ENCODE data around the gene SMURF1. TPM values are rescaled to one million over a fixed set of nuclear protein-coding genes. Genes with fewer than 3 reads are reported as not detected.
"Not testable (repeated sequence)": the region's sequence is repeated elsewhere in the genome, so short reads cannot be mapped to it uniquely, and the experiment has no call there.

The SMURF1 gene
- total RNA-seq, 6 experiments from 2014 or later, result 8.8 to 14.1 (median 10.9) TPM

- no peaks in the 10 kb centered on the region for H3K36me3 ChIP-seq
- no peak for DNase-seq
- intact Hi-C loops (cut with DNase I), result no loop called here
- no peaks in the 10 kb centered on the region for H3K9me3 ChIP-seq
- no peaks in the 10 kb centered on the region for H3K27me3 ChIP-seq
- ATAC-seq, result peak; percentile 52 to 88 (median 64)
- no peak for TF ChIP-seq POLR2A (IDR thresholded peaks at IDR 0.05)
- TF ChIP-seq, protein P1, sequence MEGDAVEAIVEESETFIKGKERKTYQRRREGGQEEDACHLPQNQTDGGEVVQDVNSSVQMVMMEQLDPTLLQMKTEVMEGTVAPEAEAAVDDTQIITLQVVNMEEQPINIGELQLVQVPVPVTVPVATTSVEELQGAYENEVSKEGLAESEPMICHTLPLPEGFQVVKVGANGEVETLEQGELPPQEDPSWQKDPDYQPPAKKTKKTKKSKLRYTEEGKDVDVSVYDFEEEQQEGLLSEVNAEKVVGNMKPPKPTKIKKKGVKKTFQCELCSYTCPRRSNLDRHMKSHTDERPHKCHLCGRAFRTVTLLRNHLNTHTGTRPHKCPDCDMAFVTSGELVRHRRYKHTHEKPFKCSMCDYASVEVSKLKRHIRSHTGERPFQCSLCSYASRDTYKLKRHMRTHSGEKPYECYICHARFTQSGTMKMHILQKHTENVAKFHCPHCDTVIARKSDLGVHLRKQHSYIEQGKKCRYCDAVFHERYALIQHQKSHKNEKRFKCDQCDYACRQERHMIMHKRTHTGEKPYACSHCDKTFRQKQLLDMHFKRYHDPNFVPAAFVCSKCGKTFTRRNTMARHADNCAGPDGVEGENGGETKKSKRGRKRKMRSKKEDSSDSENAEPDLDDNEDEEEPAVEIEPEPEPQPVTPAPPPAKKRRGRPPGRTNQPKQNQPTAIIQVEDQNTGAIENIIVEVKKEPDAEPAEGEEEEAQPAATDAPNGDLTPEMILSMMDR (IDR thresholded peaks at IDR 0.05), result no peak
- peaks cover 2 to 32% (median 17%) of the 10 kb centered on the region in 4 donors for H3K4me1 ChIP-seq
- H3K4me3 ChIP-seq, result no peak overlapping the region
- 52% methylated on average over 3 of the region's 3 CpGs for WGBS (ENCODE audit: insufficient coverage, low coverage, low lambda C conversion rate, missing lambda C conversion rate)
- peak overlapping the region in 2 of 3 donors; percentile 10 to 64 for H3K27ac ChIP-seq
Measured at GRCh38 chr7:99105756-99106155, 38.2 kb downstream of the SMURF1 start.

DNA sequence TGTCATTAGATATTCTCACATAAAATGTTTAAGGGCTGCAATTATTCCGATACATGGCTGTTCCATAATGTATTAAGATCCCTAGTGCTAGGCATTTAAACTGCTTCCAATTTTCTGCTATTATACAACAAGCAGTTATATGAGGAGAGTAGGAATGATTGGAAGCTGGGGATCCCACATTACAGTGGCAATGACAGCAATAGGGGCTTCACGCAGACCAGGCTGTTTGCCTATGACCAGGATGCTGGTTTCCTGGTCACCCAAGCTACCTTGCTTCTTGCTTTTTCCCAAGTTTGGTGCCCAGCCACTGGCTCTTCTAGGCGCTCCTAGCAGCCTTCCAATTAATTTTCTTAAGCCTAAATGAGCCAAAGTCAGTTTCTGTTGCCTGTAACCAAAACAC, 39.3 kb downstream of the SMURF1 start:
- no peak for TF ChIP-seq POLR2A (IDR thresholded peaks at IDR 0.05)
- TF ChIP-seq, protein P1 (IDR thresholded peaks at IDR 0.05), result no peak
- WGBS (ENCODE audit: insufficient coverage, low coverage, low lambda C conversion rate, missing lambda C conversion rate), result 100% methylated on average over 2 of the region's 3 CpGs
- Histone ChIP-seq H3K4me1 (peaks cover 0 to 27% (median 16%) of the 10 kb centered on the region in 4 donors), H3K27me3 (no peaks in the 10 kb centered on the region), H3K36me3 (no peaks in the 10 kb centered on the region), H3K4me3 (no peak overlapping the region), H3K9me3 (no peaks in the 10 kb centered on the region), H3K27ac (no peak overlapping the region)
- DNase-seq (no peak), ATAC-seq (no peak)
- intact Hi-C loops (cut with DNase I), result no loop called here

GRCh38 chr7:99103836-99104235, 40.1 kb downstream of the SMURF1 start:
- H3K27me3 ChIP-seq; H3K4me3 ChIP-seq; H3K9me3 ChIP-seq; H3K27ac ChIP-seq; intact Hi-C loops (cut with DNase I); DNase-seq; H3K36me3 ChIP-seq; ATAC-seq: not testable (repeated sequence)
- 96% methylated on average over 13 of the region's 13 CpGs for WGBS (ENCODE audit: insufficient coverage, low coverage, low lambda C conversion rate, missing lambda C conversion rate)
- peaks cover 0 to 26% (median 12%) of the 10 kb centered on the region in 4 donors for H3K4me1 ChIP-seq

GRCh38 chr7:99102809-99103690, 40.9 kb downstream of the SMURF1 start:
- 78% methylated on average over 11 of the region's 11 CpGs for WGBS (ENCODE audit: insufficient coverage, low coverage, low lambda C conversion rate, missing lambda C conversion rate)
- no peak for DNase-seq
- peaks cover 0 to 34% (median 16%) of the 10 kb centered on the region in 4 donors for H3K4me1 ChIP-seq
- no peak for ATAC-seq
- no peaks in the 10 kb centered on the region for H3K36me3 ChIP-seq
- TF ChIP-seq, protein P1 (IDR thresholded peaks at IDR 0.05), result no peak
- TF ChIP-seq POLR2A (IDR thresholded peaks at IDR 0.05), result no peak
- no peak overlapping the region for H3K4me3 ChIP-seq
- H3K27ac ChIP-seq, result no peak overlapping the region
- H3K9me3 ChIP-seq, result no peaks in the 10 kb centered on the region
- H3K27me3 ChIP-seq, result no peaks in the 10 kb centered on the region
- intact Hi-C loops (cut with DNase I), result no loop called here

- ATAC-seq, result peak in 1 of 4 donors; percentile 14
- intact Hi-C loops (cut with DNase I), result no loop called here
- no peaks in the 10 kb centered on the region for H3K36me3 ChIP-seq
- H3K4me1 ChIP-seq, result peaks cover 0 to 41% (median 19%) of the 10 kb centered on the region in 4 donors
- TF ChIP-seq POLR2A (IDR thresholded peaks at IDR 0.05), result no peak
- TF ChIP-seq, protein P1 (IDR thresholded peaks at IDR 0.05), result no peak
- no peak for DNase-seq
- WGBS (ENCODE audit: insufficient coverage, low coverage, low lambda C conversion rate, missing lambda C conversion rate), result 16% methylated on average over 1 of the region's 1 CpG
- H3K27me3 ChIP-seq, result no peaks in the 10 kb centered on the region
- no peak overlapping the region for H3K27ac ChIP-seq
- no peak overlapping the region for H3K4me3 ChIP-seq
- H3K9me3 ChIP-seq, result no peaks in the 10 kb centered on the region
Measured at GRCh38 chr7:99102361-99102760, 41.5 kb downstream of the SMURF1 start.

GRCh38 chr7:99101516-99101915, 42.4 kb downstream of the SMURF1 start:
- WGBS (ENCODE audit: insufficient coverage, low coverage, low lambda C conversion rate, missing lambda C conversion rate), result 79% methylated on average over 5 of the region's 13 CpGs
- not testable (repeated sequence) for DNase-seq

More at GRCh38 chr7:99101516-99101915, 42.4 kb downstream of the SMURF1 start:
- H3K9me3 ChIP-seq; H3K27ac ChIP-seq; H3K4me3 ChIP-seq; H3K36me3 ChIP-seq; ATAC-seq; H3K27me3 ChIP-seq; intact Hi-C loops (cut with DNase I): not testable (repeated sequence)
- H3K4me1 ChIP-seq, result peaks cover 0 to 43% (median 19%) of the 10 kb centered on the region in 4 donors
